KOPT-K1 (cell line): Measurements from ENCODE around the gene CDK15.
"Not testable (repeated sequence)": the region's sequence is repeated elsewhere in the genome, so short reads cannot be mapped to it uniquely, and the experiment has no call there.

Experiments used
- H3K27ac ChIP-seq: fragments of 200-600 bp; sonication (generic); 2 replicates; pipeline ENCODE4 v1.5.1; 2016; ENCODE audit warnings: antibody characterized with exemption, mild to moderate bottlenecking, low read depth, low read length; ENCODE audit not compliant: poor library complexity, severe bottlenecking
- H3K36me3 ChIP-seq: fragments of 200-600 bp; sonication (generic); 2 replicates; pipeline ENCODE4 v1.5.1; 2017; ENCODE audit warnings: antibody characterized with exemption, mild to moderate bottlenecking, low read length, moderate library complexity; ENCODE audit not compliant: insufficient read depth
- H3K9me3 ChIP-seq: fragments of 200-600 bp; sonication (generic); 2 replicates; pipeline ENCODE4 v1.5.1; 2017; ENCODE audit warnings: antibody characterized with exemption, low read length, mild to moderate bottlenecking; ENCODE audit not compliant: insufficient read depth, poor library complexity, severe bottlenecking

Gene CDK15

GRCh38 chr2:201833781-201834180 is 27.4 kb downstream of the CDK15 start:
- no peak overlapping the region for H3K27ac ChIP-seq
- no peaks in the 10 kb centered on the region for H3K9me3 ChIP-seq
- H3K36me3 ChIP-seq: no peaks in the 10 kb centered on the region

GRCh38 chr2:201835066-201835465 is 28.7 kb downstream of the CDK15 start:
- Histone ChIP-seq H3K9me3 (no peaks in the 10 kb centered on the region), H3K27ac (no peak overlapping the region), H3K36me3 (no peaks in the 10 kb centered on the region)

GRCh38 chr2:201837391-201837790 is 31.1 kb downstream of the CDK15 start:
- Histone ChIP-seq H3K36me3 (no peaks in the 10 kb centered on the region), H3K9me3 (peaks cover 11% of the 10 kb centered on the region), H3K27ac (no peak overlapping the region)

- Histone ChIP-seq H3K9me3 (peaks cover 11% of the 10 kb centered on the region), H3K27ac (no peak overlapping the region), H3K36me3 (no peaks in the 10 kb centered on the region)
These were observed 31.6 kb downstream of the CDK15 start for GRCh38 chr2:201837824-201838431.

- Histone ChIP-seq H3K36me3 (no peaks in the 10 kb centered on the region), H3K27ac (no peak overlapping the region), H3K9me3 (peaks cover 11% of the 10 kb centered on the region)
These were observed 33.4 kb downstream of the CDK15 start for GRCh38 chr2:201839727-201840126.

- H3K27ac ChIP-seq: no peak overlapping the region
These were observed 34.4 kb downstream of the CDK15 start for GRCh38 chr2:201840726-201841125.

GRCh38 chr2:201842131-201842860 is 36.0 kb downstream of the CDK15 start:
- peaks cover 11% of the 10 kb centered on the region for H3K9me3 ChIP-seq
- H3K27ac ChIP-seq: no peak overlapping the region
- H3K36me3 ChIP-seq: no peaks in the 10 kb centered on the region

More at GRCh38 chr2:201840726-201841125, 34.4 kb downstream of the CDK15 start:
- no peaks in the 10 kb centered on the region for H3K36me3 ChIP-seq
- H3K9me3 ChIP-seq: peaks cover 11% of the 10 kb centered on the region

GRCh38 chr2:201844922-201845321 is 38.6 kb downstream of the CDK15 start:
- H3K36me3 ChIP-seq: not testable (repeated sequence)

GRCh38 chr2:201847481-201847880 is 41.1 kb downstream of the CDK15 start:
- no peak overlapping the region for H3K27ac ChIP-seq
- H3K36me3 ChIP-seq: no peaks in the 10 kb centered on the region
- H3K9me3 ChIP-seq: no peaks in the 10 kb centered on the region

More at GRCh38 chr2:201844922-201845321, 38.6 kb downstream of the CDK15 start:
- peaks cover 11% of the 10 kb centered on the region for H3K9me3 ChIP-seq
- not testable (repeated sequence) for H3K27ac ChIP-seq

GRCh38 chr2:201852462-201852861 is 46.1 kb downstream of the CDK15 start:
- H3K27ac ChIP-seq: no peak overlapping the region
- no peaks in the 10 kb centered on the region for H3K36me3 ChIP-seq
- H3K9me3 ChIP-seq: no peaks in the 10 kb centered on the region

- H3K9me3 ChIP-seq: no peaks in the 10 kb centered on the region
- no peak overlapping the region for H3K27ac ChIP-seq
- no peaks in the 10 kb centered on the region for H3K36me3 ChIP-seq
These were observed 46.6 kb downstream of the CDK15 start for GRCh38 chr2:201852878-201853415.

- no peak overlapping the region for H3K27ac ChIP-seq
- H3K36me3 ChIP-seq: no peaks in the 10 kb centered on the region
- H3K9me3 ChIP-seq: no peaks in the 10 kb centered on the region
These were observed 48.0 kb downstream of the CDK15 start for GRCh38 chr2:201854221-201854801.

- H3K9me3 ChIP-seq: no peaks in the 10 kb centered on the region
- H3K27ac ChIP-seq: no peak overlapping the region
- no peaks in the 10 kb centered on the region for H3K36me3 ChIP-seq
These were observed 48.5 kb downstream of the CDK15 start for GRCh38 chr2:201854841-201855240.

GRCh38 chr2:201855356-201855755 is 49.0 kb downstream of the CDK15 start:
- H3K27ac ChIP-seq: no peak overlapping the region
- H3K9me3 ChIP-seq: no peaks in the 10 kb centered on the region

GRCh38 chr2:201857326-201857725 is 51.0 kb downstream of the CDK15 start:
- no peaks in the 10 kb centered on the region for H3K36me3 ChIP-seq
- H3K9me3 ChIP-seq: no peaks in the 10 kb centered on the region
- no peak overlapping the region for H3K27ac ChIP-seq

More at GRCh38 chr2:201855356-201855755, 49.0 kb downstream of the CDK15 start:
- no peaks in the 10 kb centered on the region for H3K36me3 ChIP-seq
